ENCODE measurements around the gene ADGRL2.

GRCh38 chr1:82032068-82032467 lies 231.3 kb downstream of the ADGRL2 start:
- TF ChIP-seq POLR2A (IDR thresholded peaks at IDR 0.05), result no peak
- TF ChIP-seq CTCF (IDR thresholded peaks at IDR 0.05), result no peak
- no peak for TF ChIP-seq POLR2AphosphoS5 (IDR thresholded peaks at IDR 0.05)
- TF ChIP-seq EP300 (IDR thresholded peaks at IDR 0.05), result no peak

Measured in suprapubic skin (tissue), 4 donors.